ENCODE results near the gene VGLL3.
"Not testable (repeated sequence)": the region's sequence is repeated elsewhere in the genome, so short reads cannot be mapped to it uniquely, and the experiment has no call there.

VGLL3 gene

GRCh38 chr3:86989006-86989405 lies 1.9 kb downstream of the VGLL3 start:
- no peak for FAIRE-seq

GRCh38 chr3:86988235-86988634 lies 2.7 kb downstream of the VGLL3 start:
- FAIRE-seq = no peak

- no peak for FAIRE-seq
These were observed 3.6 kb downstream of the VGLL3 start for GRCh38 chr3:86987421-86987715.

DNA sequence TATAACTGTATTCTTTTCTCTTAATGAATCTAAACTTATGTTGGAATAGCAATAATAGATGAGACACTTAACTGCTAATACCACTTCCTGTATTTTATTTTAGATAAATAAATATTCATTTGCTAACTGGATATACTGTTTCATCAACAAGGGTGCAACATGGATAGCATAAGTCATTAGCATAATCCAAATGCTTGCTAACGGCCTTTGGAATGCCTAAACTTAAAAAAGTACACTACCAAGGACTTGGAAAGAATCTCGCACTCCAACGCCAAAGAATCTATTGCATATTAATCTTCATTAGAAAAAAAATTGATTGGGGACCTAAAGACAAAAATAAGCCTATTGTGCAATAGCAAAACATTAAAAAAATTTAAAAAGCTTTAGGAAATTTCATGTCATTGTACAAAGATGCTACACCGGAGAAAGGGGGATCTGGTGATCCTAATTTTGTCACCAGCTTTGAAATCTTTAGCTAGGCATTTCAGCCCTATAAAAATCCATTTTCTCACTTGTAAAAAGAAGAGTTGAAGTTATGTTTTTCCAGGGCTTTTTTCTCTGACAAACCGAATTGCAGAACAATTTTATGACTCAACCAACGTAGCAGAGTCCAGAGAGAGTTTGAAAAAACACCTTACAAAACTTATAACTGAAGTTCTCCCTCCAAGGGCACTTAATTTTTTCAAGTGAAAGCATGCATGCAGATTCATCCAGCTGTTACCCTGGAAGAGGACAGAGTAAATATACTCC lies 4.1 kb downstream of the VGLL3 start:
- FAIRE-seq = no peak

GRCh38 chr3:86985181-86985826 lies 5.6 kb downstream of the VGLL3 start:
- no peak for FAIRE-seq

DNA sequence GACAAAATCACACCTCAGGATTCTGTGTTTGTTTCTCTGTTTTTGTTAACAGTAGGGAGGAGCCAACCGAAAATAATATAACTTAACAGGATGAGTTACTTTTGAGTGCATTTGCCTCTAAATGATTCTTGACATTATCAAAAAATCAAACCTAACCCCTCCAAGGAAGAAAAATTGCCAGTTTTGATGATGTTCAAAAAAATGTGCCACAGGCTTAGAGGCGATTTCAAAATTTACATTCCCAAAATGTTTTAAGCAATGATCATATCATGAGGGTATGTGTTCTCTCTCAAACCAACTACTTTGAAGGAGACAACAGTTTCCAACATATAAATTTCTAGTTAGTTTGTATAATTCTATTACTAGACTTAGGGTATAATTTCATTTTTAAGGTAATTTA lies 6.7 kb downstream of the VGLL3 start:
- no peak for FAIRE-seq

GRCh38 chr3:86982883-86983282 lies 8.1 kb downstream of the VGLL3 start:
- no peak for FAIRE-seq

DNA sequence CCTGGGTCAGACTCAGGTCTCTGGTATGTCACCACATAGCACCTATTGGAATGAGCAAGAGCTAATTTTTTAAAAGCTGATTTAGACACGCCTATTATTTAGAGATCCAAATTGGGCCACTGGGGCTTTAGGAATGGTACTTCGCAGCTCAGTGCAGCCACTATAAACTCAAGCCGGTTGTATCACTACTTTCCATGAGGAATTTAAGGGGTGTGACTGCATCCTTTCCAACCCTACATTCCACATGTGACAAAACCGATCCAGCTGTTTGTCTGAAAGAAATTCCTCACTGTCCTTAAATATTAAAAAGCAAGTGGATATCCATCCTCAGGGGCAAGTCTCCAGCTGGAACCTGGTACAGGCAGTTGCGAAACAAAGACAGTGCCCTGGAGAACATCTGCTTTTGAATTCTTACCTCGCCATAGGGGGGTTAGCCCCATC lies 12.8 kb downstream of the VGLL3 start:
- no peak for FAIRE-seq

GRCh38 chr3:86976219-86976618 lies 14.7 kb downstream of the VGLL3 start:
- no peak for FAIRE-seq

DNA sequence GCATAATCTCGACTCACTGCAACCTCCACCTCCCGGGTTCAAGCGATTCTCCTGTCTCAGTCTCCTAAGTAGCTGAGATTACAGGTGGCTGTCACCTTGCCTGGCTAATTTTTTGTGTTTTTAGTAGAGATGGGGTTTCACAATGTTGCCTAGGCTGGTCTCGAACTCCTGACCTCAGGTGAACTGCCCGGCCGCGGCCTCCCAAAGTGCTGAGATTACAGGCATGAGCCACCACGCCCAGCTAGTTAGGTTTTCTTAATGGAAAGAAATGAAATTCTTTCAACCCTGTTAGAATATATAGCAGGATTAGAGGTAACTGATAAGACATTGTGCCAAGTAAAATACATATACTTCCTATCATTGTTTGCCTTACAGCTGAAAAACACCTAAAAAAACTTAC lies 16.8 kb downstream of the VGLL3 start:
- not testable (repeated sequence) for FAIRE-seq

DNA sequence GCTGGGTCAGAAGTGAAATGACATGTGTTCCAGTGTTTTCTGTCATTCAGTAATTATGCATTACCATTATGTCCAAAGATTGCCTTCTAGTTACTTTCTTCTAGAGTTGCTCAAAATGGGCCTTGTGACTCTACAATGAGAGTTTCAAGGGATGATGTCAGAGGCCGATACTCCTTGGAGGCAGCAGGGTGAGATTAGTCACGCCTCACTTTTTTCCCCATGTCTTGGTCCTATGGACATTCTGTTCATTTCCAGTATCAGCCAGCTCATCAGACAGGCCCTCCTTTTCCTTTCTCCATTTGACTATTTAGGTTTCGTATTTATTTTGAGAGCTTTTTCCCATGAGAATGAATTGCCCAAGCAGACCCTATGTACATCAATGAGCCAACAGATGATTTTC lies 17.5 kb downstream of the VGLL3 start:
- FAIRE-seq = no peak

GRCh38 chr3:86969500-86970189 lies 21.3 kb downstream of the VGLL3 start:
- FAIRE-seq = peak; percentile 53

GRCh38 chr3:86968244-86968932 lies 22.6 kb downstream of the VGLL3 start:
- no peak for FAIRE-seq

- FAIRE-seq = no peak
These were observed 23.9 kb downstream of the VGLL3 start for GRCh38 chr3:86967062-86967461.

DNA sequence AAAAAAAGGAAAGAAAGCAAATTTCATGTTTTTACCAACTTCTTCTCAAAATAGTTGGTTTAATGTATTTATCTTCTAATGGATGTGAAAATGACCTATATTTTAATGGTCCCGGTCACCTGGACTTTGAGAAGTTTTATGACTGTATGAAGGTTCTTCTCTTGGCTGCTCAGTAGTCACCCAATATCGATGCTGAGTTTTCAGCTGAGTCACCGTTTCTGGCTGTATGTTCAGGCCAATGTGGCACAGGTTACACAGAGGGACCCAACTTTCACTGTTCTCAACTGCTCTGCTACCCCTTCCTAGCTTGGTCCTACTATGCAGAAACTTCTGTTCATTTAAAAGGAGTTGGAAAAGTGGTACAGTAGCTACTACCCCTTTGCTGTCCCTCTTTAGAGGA lies 25.8 kb downstream of the VGLL3 start:
- FAIRE-seq = no peak

- FAIRE-seq = no peak
These were observed 27.3 kb downstream of the VGLL3 start for GRCh38 chr3:86963611-86964010.

DNA sequence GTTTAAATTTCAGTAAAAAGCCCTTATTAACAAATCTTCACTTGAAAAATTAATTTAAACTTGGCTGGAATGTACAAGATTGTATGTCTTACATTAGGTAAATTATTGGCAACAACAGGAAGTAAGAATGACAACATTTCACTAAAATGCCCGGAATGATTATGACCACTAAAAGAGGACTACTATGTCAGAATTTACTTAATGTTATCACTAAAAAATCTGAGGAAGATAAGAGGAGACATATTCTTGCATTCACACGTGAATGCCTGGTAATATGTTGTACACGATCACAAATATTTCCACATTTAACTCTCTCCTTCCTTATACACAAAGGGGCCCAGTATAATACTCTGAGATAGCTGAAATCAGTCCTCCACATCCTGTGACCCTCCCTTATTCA lies 29.7 kb downstream of the VGLL3 start:
- FAIRE-seq = no peak

GRCh38 chr3:86960550-86960949 lies 30.4 kb downstream of the VGLL3 start:
- no peak for FAIRE-seq

- FAIRE-seq = no peak
These were observed 32.4 kb downstream of the VGLL3 start for GRCh38 chr3:86958534-86958933.

DNA sequence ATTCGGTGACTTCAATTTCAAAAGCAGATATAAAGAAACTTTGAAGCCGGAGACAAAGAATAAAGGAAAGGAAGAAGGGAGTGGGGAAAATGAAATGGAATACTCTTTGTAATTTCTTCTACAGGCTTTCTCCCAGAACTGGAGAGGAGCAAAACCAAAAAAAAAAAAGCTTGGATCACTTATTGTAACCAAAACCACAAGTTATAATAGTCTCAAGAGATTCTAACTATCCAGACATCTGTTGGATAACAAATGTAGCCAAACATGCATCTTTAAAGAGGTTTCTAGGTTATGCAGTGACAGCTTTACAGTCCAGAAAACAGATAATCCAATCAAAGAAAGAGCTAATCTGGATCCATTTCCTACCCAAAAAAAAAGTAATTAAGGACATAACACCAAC lies 36.2 kb downstream of the VGLL3 start:
- no peak for FAIRE-seq

GRCh38 chr3:86954226-86954625 lies 36.7 kb downstream of the VGLL3 start:
- FAIRE-seq = no peak

DNA sequence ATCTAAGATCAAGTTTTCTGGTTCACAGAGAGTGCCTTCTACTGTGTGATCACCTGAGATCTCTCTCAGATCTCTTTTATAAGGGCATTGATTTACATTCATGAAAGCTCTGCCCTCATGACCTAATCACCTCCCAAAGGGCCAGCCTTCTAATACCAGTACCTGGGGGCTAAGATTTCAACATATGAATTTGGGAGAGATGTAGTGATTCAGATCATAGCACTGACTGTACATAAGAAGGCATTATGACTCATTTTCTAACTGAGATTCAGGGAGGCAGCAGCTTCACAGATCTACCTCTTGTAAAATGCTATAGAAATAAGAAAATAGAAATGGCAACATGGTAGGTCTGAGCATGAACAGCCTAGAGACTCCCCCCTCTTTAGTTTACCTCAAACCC lies 39.6 kb downstream of the VGLL3 start:
- no peak for FAIRE-seq

GRCh38 chr3:86950717-86951116 lies 40.2 kb downstream of the VGLL3 start:
- FAIRE-seq = no peak

GRCh38 chr3:86949850-86950249 lies 41.1 kb downstream of the VGLL3 start:
- no peak for FAIRE-seq

Data from G401.6 (cell line).